Measurements from ENCODE around the gene STX17. TPM values are rescaled to one million over a fixed set of nuclear protein-coding genes. Genes with fewer than 3 reads are reported as not detected.

The STX17 gene
- total RNA-seq, 1 donor: 21.2 TPM

GRCh38 chr9:99964336-99964735 lies 57.9 kb downstream of the STX17 start:
- DNase-seq (ENCODE audit: low read depth): no peak
- no peak overlapping the region for H3K4me3 ChIP-seq (ENCODE audit: low read depth, low read length)
- TF ChIP-seq, protein P1, sequence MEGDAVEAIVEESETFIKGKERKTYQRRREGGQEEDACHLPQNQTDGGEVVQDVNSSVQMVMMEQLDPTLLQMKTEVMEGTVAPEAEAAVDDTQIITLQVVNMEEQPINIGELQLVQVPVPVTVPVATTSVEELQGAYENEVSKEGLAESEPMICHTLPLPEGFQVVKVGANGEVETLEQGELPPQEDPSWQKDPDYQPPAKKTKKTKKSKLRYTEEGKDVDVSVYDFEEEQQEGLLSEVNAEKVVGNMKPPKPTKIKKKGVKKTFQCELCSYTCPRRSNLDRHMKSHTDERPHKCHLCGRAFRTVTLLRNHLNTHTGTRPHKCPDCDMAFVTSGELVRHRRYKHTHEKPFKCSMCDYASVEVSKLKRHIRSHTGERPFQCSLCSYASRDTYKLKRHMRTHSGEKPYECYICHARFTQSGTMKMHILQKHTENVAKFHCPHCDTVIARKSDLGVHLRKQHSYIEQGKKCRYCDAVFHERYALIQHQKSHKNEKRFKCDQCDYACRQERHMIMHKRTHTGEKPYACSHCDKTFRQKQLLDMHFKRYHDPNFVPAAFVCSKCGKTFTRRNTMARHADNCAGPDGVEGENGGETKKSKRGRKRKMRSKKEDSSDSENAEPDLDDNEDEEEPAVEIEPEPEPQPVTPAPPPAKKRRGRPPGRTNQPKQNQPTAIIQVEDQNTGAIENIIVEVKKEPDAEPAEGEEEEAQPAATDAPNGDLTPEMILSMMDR (IDR thresholded peaks at IDR 0.05; ENCODE audit: insufficient read depth, low read length): no peak

GRCh38 chr9:99966001-99966400 lies 59.5 kb downstream of the STX17 start:
- H3K4me3 ChIP-seq (ENCODE audit: low read depth, low read length): no peak overlapping the region
- TF ChIP-seq, protein P1 (IDR thresholded peaks at IDR 0.05; ENCODE audit: insufficient read depth, low read length): no peak
- DNase-seq (ENCODE audit: low read depth): no peak

DNA sequence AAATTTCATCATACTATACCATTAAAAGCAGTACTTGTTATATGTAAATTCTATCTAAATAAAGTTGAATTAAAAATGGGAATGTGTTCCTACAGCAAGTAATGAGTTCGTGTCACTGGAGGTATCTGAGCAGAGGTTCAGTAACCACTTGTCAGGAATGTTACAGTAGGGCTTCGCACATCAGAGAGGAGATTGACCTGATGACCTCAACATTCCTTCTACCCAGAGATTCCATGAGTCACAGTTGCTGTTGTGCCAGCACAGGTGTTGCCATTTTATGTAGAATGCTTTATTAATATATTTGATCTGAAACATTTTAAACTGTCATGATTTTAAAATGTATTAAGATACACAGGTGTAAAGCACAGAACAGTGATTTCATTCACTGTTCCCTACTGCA lies 60.3 kb downstream of the STX17 start:
- DNase-seq (ENCODE audit: low read depth): peak; percentile 4
- TF ChIP-seq, protein P1 (IDR thresholded peaks at IDR 0.05; ENCODE audit: insufficient read depth, low read length): no peak

DNA sequence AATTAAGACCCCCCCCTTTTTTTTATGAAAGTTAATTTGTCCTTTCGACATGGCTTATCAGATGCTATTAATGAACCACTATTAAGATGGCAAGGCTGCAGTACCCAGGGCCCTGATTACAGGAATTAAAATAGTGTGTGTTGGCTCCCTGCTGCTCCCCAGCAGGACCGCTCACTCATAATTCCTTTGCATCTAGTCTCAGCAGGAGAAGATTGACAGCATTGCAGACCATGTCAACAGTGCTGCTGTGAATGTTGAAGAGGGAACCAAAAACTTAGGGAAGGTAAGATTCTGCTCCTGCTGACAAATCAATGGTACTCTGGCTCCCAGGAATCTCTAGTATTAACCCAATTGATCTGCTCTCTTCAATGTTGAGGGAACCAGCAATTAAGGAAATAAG lies 61.0 kb downstream of the STX17 start:
- no peak for DNase-seq (ENCODE audit: low read depth)
- no peak overlapping the region for H3K4me3 ChIP-seq (ENCODE audit: low read depth, low read length)
- TF ChIP-seq, protein P1 (IDR thresholded peaks at IDR 0.05; ENCODE audit: insufficient read depth, low read length): no peak

More for the DNA sequence above, 60.3 kb downstream of the STX17 start:
- H3K4me3 ChIP-seq (ENCODE audit: low read depth, low read length): no peak overlapping the region

GRCh38 chr9:99970481-99970880 lies 64.0 kb downstream of the STX17 start:
- no peak overlapping the region for H3K4me3 ChIP-seq (ENCODE audit: low read depth, low read length)
- no peak for DNase-seq (ENCODE audit: low read depth)
- TF ChIP-seq, protein P1 (IDR thresholded peaks at IDR 0.05; ENCODE audit: insufficient read depth, low read length): no peak

- TF ChIP-seq, protein P1 (IDR thresholded peaks at IDR 0.05; ENCODE audit: insufficient read depth, low read length): no peak
- no peak overlapping the region for H3K4me3 ChIP-seq (ENCODE audit: low read depth, low read length)
- DNase-seq (ENCODE audit: low read depth): no peak
Measured at GRCh38 chr9:99971410-99971809, 65.0 kb downstream of the STX17 start.

DNA sequence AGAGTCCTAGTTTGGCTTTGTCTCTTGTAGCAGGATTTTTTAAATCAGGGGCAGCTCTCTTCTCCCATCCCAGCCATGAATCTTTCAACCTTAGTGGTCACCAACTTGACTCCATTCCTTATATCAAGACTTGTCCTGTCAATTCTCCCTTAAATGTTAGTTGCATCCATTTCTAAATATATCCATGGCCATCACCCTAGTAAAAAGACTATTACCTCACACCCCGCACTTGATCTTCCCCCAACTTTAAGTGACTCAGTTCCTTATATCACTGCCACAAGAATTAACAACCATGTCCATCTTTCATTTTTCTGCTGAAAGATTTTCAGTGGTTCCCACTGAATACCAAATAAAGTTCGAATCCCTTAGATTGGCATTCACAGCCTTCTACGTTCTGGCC lies 67.0 kb downstream of the STX17 start:
- H3K4me3 ChIP-seq (ENCODE audit: low read depth, low read length): no peak overlapping the region
- TF ChIP-seq, protein P1 (IDR thresholded peaks at IDR 0.05; ENCODE audit: insufficient read depth, low read length): no peak
- no peak for DNase-seq (ENCODE audit: low read depth)

Data from fibroblast of the aortic adventitia (primary cell).